Heart right ventricle (tissue), 16 donors: ENCODE measurements around the gene RBSN. TPM values are rescaled to one million over a fixed set of nuclear protein-coding genes. Genes with fewer than 3 reads are reported as not detected.
A peak's percentile ranks its signal among the peaks of the same experiment; 100 is the strongest.

Experiments
- ATAC-seq, 8 donors: fragments of 200-7000 bp; cut with Tn5 transposase; one replicate each; pipeline ENCODE4 v1.9.1; 2020; ENCODE audit warnings: mild to moderate bottlenecking in 8 of 8, moderate library complexity in 8 of 8, moderate number of reproducible peaks in 1 of 8
- DNase-seq, 2 donors: peaks; one replicate each; pipeline ENCODE4 v3.0.0-alpha.2; 2020
- H3K27ac ChIP-seq, 10 donors: fragments of 200-600 bp; sonication (generic) in 2 of 10; one replicate each; pipeline versions ENCODE4 v1.5.0 to v1.8.0; 2020 to 2022; ENCODE audit warnings: mild to moderate bottlenecking in 3 of 10
- H3K27me3 ChIP-seq, 7 donors: fragments of 200-600 bp; one replicate each; pipeline ENCODE4 v1.8.0; 2021 to 2022; ENCODE audit warnings: mild to moderate bottlenecking in 2 of 7
- H3K36me3 ChIP-seq, 9 donors: fragments of 200-600 bp; sonication (generic) in 1 of 9; one replicate each; pipeline versions ENCODE4 v1.5.0 to v1.8.0; 2020 to 2022; ENCODE audit warnings: mild to moderate bottlenecking in 2 of 9
- H3K4me1 ChIP-seq, 9 donors: fragments of 200-600 bp; sonication (generic) in 1 of 9; one replicate each; pipeline versions ENCODE4 v1.5.0 to v1.8.0; 2020 to 2022; ENCODE audit warnings: mild to moderate bottlenecking in 4 of 9
- H3K4me3 ChIP-seq, 10 donors: fragments of 200-600 bp; sonication (generic) in 2 of 10; one replicate each; pipeline versions ENCODE4 v1.5.0 to v1.8.0; 2020 to 2022; ENCODE audit warnings: mild to moderate bottlenecking in 7 of 10, moderate library complexity in 2 of 10
- H3K9me3 ChIP-seq, 11 donors: fragments of 200-600 bp in 10 of 11; sonication (generic) in 2 of 11; one replicate each; pipeline versions ENCODE4 v1.5.0 to v1.8.0; 2013 to 2022; ENCODE audit warnings: mild to moderate bottlenecking in 2 of 11, control low read depth in 1 of 11, moderate library complexity in 1 of 11
- WGBS, 2 donors: extraction: QIAGEN DNeasy Blood & Tissue Kit; methylation state at CpG; one replicate each; pipeline ENCODE4 v1.1.7; 2013; ENCODE audit warnings: inconsistent platforms in 1 of 2; 5-methylcytosine and 5-hydroxymethylcytosine counted together
- intact Hi-C, 10 donors: fragments of 100-400 bp; cut with DNase I; formaldehyde crosslinking; loops; one replicate each; pipeline versions ENCODE4 v1.11.1 to v1.14.2; 2022
- polyA plus RNA-seq, 2 donors: library from polyadenylated mRNA; stranded (reverse); fragments of 200-250 nt; gene quantifications; one replicate each; pipeline ENCODE4 v1.2.3, GENCODE V29; 2013
- total RNA-seq, 10 donors: library from RNA; stranded (reverse); fragmentation: NEBNext Ultra II Directional in 3 of 10; extraction: Animal tissue kit (Norgen Biotek cat#: 25700) in 3 of 10; gene quantifications; one replicate each; pipeline versions ENCODE4 v1.2.1 to v1.2.4, GENCODE V29; 2021 to 2023
- TF ChIP-seq, protein P1 (sequence below), 9 donors: fragments of 200-600 bp; sonication (generic) in 2 of 9; IDR thresholded peaks; one replicate each; pipeline versions ENCODE4 v1.5.0 to v1.8.0; 2021 to 2022; ENCODE audit warnings: antibody characterized with exemption in 9 of 9, mild to moderate bottlenecking in 5 of 9, moderate library complexity in 1 of 9
- donor health status: Arrhythmogenic right ventricular cardiomyopathy.
- donor health status: ischemic (EF 13 %, LVEDD 7.1; RV severe dilation, severe dysfunction).
- donor health status: healthy with polysubstance abuse.
- donor health status: DM: no; HTN: yes; CAD: no.
- donor health status: DM: no; HTN: no; CAD: no.
- donor health status: ischemic (EF 25% LVEDD 6.9; RV normal size, moderate dysfunction).
- donor health status: ischemic (EF 25% LVEDD 5.7; RV mildly dilated, moderate dysfunction).
- donor health status: healthy.
- donor health status: DM: yes; HTN: yes; CAD: no.
- donor health status: Ischemic cardiomyopathy.
- donor health status: ischemic (EF 35%, LVEDD 5.7; RV mildly dilated, moderate dysfunction).
- donor health status: nonischemic (EF 11% LVEDD 7.7; RV severe dilation, severe dysfunction).
- donor health status: DM: yes; HTN: yes; CAD: no.
- donor health status: PGD.
- donor health status: ischemic (EF 29% LVEDD 5.4; RV normal size, mild dysfunction).
- donor health status: nonischemic (EF 23%, LVEDD 6.1; RV moderate dilation, normal function).

The RBSN gene
- total and polyA plus RNA-seq, 12 donors, result 5.5 to 23.8 (median 20.6) TPM

GRCh38 chr3:15112011-15112410 lies 13.1 kb upstream of the RBSN start:
- intact Hi-C loops, result loop anchor here in 3 of 10 donors (10.0 kb wide), 4 partner anchors 63 to 443 kb away; partner anchors contain the start of gene CAPN7 (in 1 of the 3)
- TF ChIP-seq, protein P1, sequence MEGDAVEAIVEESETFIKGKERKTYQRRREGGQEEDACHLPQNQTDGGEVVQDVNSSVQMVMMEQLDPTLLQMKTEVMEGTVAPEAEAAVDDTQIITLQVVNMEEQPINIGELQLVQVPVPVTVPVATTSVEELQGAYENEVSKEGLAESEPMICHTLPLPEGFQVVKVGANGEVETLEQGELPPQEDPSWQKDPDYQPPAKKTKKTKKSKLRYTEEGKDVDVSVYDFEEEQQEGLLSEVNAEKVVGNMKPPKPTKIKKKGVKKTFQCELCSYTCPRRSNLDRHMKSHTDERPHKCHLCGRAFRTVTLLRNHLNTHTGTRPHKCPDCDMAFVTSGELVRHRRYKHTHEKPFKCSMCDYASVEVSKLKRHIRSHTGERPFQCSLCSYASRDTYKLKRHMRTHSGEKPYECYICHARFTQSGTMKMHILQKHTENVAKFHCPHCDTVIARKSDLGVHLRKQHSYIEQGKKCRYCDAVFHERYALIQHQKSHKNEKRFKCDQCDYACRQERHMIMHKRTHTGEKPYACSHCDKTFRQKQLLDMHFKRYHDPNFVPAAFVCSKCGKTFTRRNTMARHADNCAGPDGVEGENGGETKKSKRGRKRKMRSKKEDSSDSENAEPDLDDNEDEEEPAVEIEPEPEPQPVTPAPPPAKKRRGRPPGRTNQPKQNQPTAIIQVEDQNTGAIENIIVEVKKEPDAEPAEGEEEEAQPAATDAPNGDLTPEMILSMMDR (IDR thresholded peaks at IDR 0.05), result no peak
- H3K9me3 ChIP-seq, result peaks cover 0 to 9% (median 0%) of the 10 kb centered on the region in 11 donors
- peaks cover 0 to 12% (median 0%) of the 10 kb centered on the region in 9 donors for H3K4me1 ChIP-seq
- H3K27me3 ChIP-seq, result peaks cover 0 to 7% (median 0%) of the 10 kb centered on the region in 7 donors
- H3K27ac ChIP-seq, result no peak overlapping the region
- ATAC-seq, result no peak
- WGBS, 2 donors, result 33 to 47% methylated on average over 3 of the region's 3 CpGs
- DNase-seq, result no peak
- no peaks in the 10 kb centered on the region for H3K36me3 ChIP-seq
- no peak overlapping the region for H3K4me3 ChIP-seq

GRCh38 chr3:15110206-15110605 lies 11.3 kb upstream of the RBSN start:
- ATAC-seq (no peak), DNase-seq (no peak)
- H3K4me3 ChIP-seq, result no peak overlapping the region
- TF ChIP-seq, protein P1 (IDR thresholded peaks at IDR 0.05), result no peak
- WGBS, 2 donors, result 64 to 67% methylated on average over 4 of the region's 4 CpGs
- intact Hi-C loops, result loop anchor here in 3 of 10 donors (10.0 kb wide), 4 partner anchors 65 to 445 kb away; partner anchors contain the start of gene CAPN7 (in 1 of the 3)
- H3K27ac ChIP-seq, result no peak overlapping the region
- H3K36me3 ChIP-seq, result no peaks in the 10 kb centered on the region
- peaks cover 0 to 12% (median 0%) of the 10 kb centered on the region in 9 donors for H3K4me1 ChIP-seq
- H3K9me3 ChIP-seq, result no peaks in the 10 kb centered on the region
- peaks cover 0 to 7% (median 0%) of the 10 kb centered on the region in 7 donors for H3K27me3 ChIP-seq

DNA sequence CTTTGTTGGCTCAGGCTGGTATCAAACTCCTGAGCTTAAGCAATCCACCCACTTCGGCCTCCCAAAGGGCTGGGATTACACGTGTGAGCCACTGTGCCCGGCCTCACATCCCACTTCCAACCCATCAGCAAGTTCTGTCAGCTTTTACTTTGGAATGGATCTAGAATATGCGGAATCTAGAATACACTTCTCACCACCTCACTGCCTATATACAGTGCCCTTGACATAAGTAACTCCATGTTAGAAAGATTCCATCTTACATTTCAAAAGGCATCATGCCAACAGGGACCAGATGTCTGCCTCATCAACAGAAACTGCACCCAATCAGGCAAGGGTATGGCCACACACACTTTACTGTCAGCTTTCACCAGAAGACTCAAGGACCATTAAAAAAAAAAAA lies 9.9 kb upstream of the RBSN start:
- no peak overlapping the region for H3K4me3 ChIP-seq
- intact Hi-C loops, result loop anchor here in 6 of 10 donors (5.0 to 10.0 kb wide), 6 partner anchors 88 to 458 kb away; partner anchors contain the start of gene CAPN7 (in 3 of the 6)
- TF ChIP-seq, protein P1 (IDR thresholded peaks at IDR 0.05), result no peak
- peaks cover 0 to 12% (median 0%) of the 10 kb centered on the region in 9 donors for H3K4me1 ChIP-seq
- no peaks in the 10 kb centered on the region for H3K9me3 ChIP-seq
- H3K27me3 ChIP-seq, result peaks cover 0 to 7% (median 0%) of the 10 kb centered on the region in 7 donors
- DNase-seq (no peak), ATAC-seq (no peak)
- 83 to 86% methylated on average over 4 of the region's 4 CpGs for WGBS, 2 donors
- no peaks in the 10 kb centered on the region for H3K36me3 ChIP-seq
- H3K27ac ChIP-seq, result no peak overlapping the region

GRCh38 chr3:15108082-15108545 lies 9.2 kb upstream of the RBSN start:
- DNase-seq, result peak; percentile 51 to 80
- no peaks in the 10 kb centered on the region for H3K9me3 ChIP-seq
- no peak overlapping the region for H3K4me3 ChIP-seq
- 13 to 17% methylated on average over 11 of the region's 11 CpGs for WGBS, 2 donors
- intact Hi-C loops, result loop anchor here in 6 of 10 donors (5.0 to 10.0 kb wide), 6 partner anchors 89 to 459 kb away; partner anchors contain the start of gene CAPN7 (in 3 of the 6)
- peaks cover 0 to 17% (median 4%) of the 10 kb centered on the region in 9 donors for H3K4me1 ChIP-seq
- peaks cover 0 to 7% (median 0%) of the 10 kb centered on the region in 7 donors for H3K27me3 ChIP-seq
- no peak overlapping the region for H3K27ac ChIP-seq
- peak; percentile 69 to 90 (median 83) for ATAC-seq
- TF ChIP-seq, protein P1 (IDR thresholded peaks at IDR 0.05), result peak; percentile 71 to 95 (median 91)
- no peaks in the 10 kb centered on the region for H3K36me3 ChIP-seq
